SK-N-SH treated with all-trans-retinoic acid at 6 μM for 48 hours (cell line): Measurements from ENCODE around the gene CRIP2.

Source experiments
- ATAC-seq: fragments of 200-7000 bp; cut with Tn5 transposase; 3 replicates; pipeline ENCODE4 v1.9.1; 2020; ENCODE audit warnings: mild to moderate bottlenecking, moderate library complexity
- ARNTL ChIP-seq: fragments of 450-650 bp; formaldehyde crosslinking; IDR thresholded peaks from 2 replicates; pipeline ENCODE4 v1.5.0; 2020; ENCODE audit warnings: low read depth, mild to moderate bottlenecking, moderate library complexity, borderline replicate concordance
- BACH2 ChIP-seq: fragments of 250-450 bp; sonication (Bioruptor Pico); IDR thresholded peaks from 2 replicates; pipeline ENCODE4 v1.9.0; 2021; ENCODE audit warnings: mild to moderate bottlenecking, borderline replicate concordance
- GLIS3 ChIP-seq: fragments of 250-450 bp; sonication (Bioruptor Pico); IDR thresholded peaks from 2 replicates; pipeline ENCODE4 v1.5.0; 2020; ENCODE audit warnings: mild to moderate bottlenecking, moderate library complexity
- PPARA ChIP-seq: fragments of 250-450 bp; sonication (Bioruptor Pico); IDR thresholded peaks from 2 replicates; pipeline ENCODE4 v1.5.0; 2020; ENCODE audit warnings: mild to moderate bottlenecking, borderline replicate concordance
- SNAI2 ChIP-seq: fragments of 250-450 bp; sonication (Bioruptor Pico); IDR thresholded peaks from 2 replicates; pipeline ENCODE4 v1.5.0; 2020; ENCODE audit warnings: mild to moderate bottlenecking, moderate library complexity
- ZC3H10 ChIP-seq: fragments of 250-450 bp; sonication (Bioruptor Pico); IDR thresholded peaks from 2 replicates; pipeline ENCODE4 v1.5.1; 2021; ENCODE audit warnings: mild to moderate bottlenecking, moderate library complexity
- ZNF70 ChIP-seq: fragments of 450-650 bp; formaldehyde crosslinking; IDR thresholded peaks from 2 replicates; pipeline ENCODE4 v1.5.0; 2020; ENCODE audit warnings: mild to moderate bottlenecking, moderate library complexity
- TF ChIP-seq, protein P1 (sequence below): fragments of 250-450 bp; sonication (Bioruptor Pico); IDR thresholded peaks from 2 replicates; pipeline ENCODE4 v1.8.0; 2021; ENCODE audit warnings: low read depth, mild to moderate bottlenecking, moderate library complexity, borderline replicate concordance
- TF ChIP-seq, protein P2 (sequence below): fragments of 250-450 bp; sonication (Bioruptor Pico); IDR thresholded peaks from 2 replicates; pipeline ENCODE4 v1.5.0; 2020; ENCODE audit warnings: mild to moderate bottlenecking, moderate library complexity
- TF ChIP-seq, protein P3 (sequence below): fragments of 250-450 bp; sonication (Bioruptor Pico); IDR thresholded peaks from 2 replicates; pipeline ENCODE4 v1.5.1; 2021; ENCODE audit warnings: mild to moderate bottlenecking, moderate library complexity
- TF ChIP-seq, protein P4 (sequence below): fragments of 250-450 bp; sonication (Bioruptor Pico); IDR thresholded peaks from 2 replicates; pipeline ENCODE4 v1.5.1; 2020; ENCODE audit warnings: low read depth, mild to moderate bottlenecking, moderate library complexity

CRIP2 gene

DNA sequence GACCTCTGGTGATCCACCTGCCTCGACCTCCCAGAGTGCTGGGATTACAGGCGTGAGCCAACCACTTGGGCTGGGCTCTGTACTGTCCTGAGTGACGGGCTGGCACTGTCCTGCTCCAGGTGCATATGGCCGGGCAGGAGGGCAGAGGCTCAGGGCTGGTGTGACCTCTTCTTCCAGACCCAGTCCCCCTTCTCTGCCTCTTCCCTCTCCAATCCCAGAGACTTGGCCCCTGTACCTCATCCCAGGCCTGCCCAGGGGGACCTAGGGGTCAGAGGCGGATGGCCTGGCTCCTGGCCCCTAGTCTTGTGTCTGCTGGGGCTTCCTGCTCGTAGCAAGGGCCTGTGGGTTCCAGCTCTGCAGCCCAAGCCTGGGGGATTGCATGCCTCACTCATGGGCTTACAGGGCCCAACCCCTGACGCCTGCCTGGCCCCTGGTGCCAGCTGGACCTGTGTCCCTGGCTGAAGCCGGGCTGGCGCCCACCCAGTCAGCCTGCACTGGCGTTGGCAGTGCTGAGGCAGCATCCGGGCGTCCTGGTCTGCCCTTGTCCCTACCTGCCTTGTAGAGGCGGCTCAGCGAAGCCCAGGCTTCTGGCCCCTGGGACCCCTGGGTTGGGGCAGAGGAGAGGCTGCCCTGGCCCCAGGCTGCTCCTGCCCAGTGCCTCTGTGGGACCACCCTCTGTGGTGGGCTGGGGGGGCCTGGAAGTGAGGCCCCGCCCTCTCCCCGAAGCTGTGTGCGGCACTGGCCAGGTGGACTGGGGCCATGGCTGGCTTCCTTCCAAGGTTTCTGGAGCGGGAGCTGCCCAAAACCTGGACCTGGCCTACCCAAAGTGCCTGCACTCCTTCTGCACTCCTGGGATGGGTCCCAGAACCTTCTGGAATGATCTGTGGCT lies 20.7 kb downstream of the CRIP2 start (continued):
- TF ChIP-seq, protein P1, sequence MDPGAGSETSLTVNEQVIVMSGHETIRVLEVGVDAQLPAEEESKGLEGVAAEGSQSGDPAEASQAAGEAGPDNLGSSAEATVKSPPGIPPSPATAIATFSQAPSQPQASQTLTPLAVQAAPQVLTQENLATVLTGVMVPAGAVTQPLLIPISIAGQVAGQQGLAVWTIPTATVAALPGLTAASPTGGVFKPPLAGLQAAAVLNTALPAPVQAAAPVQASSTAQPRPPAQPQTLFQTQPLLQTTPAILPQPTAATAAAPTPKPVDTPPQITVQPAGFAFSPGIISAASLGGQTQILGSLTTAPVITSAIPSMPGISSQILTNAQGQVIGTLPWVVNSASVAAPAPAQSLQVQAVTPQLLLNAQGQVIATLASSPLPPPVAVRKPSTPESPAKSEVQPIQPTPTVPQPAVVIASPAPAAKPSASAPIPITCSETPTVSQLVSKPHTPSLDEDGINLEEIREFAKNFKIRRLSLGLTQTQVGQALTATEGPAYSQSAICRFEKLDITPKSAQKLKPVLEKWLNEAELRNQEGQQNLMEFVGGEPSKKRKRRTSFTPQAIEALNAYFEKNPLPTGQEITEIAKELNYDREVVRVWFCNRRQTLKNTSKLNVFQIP (CRISPR knock-in tag) = no peak

DNA sequence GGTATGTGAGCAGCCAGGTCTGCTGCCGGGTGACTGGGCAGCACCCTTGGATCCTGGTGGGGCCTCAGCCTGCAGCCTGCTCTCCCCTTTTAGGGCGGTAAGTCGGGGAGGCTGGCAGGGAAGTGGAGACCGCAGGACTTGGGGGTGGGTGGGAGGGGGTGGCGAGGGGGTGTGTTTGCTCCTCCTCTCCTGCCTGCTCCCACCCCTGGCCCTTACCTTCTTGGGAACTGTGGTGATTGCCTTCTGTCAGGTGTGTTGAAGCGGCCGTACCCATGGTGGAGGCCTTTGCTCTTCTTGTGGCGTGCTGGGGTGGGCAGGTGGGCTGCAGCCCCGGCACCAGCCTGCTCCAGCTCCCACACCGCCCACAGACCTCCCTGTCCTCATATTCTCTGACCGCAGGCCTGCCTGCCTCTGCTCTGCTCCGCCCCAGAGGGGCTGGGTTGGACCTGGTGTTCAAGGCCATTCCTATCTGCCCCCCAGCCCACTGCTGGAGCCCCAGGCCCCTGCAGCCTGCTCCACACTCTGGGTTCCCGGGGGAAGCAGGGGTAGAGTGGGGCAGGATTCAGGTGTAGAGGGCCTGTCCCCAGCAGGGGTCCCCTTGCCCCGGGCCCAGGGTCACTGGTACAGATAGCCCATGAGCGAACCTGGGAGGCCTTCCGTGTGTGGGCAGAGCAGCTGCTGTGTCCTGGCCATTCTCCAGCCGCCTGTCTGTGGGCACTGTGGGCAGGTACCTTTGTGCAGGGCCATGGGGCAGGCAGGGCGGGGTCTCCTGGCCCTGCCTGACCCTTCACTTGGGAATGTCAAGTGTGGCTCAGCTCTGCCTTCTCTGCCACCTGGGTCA lies 21.6 kb downstream of the CRIP2 start:
- no peak for TF ChIP-seq GLIS3 (CRISPR knock-in tag)
- no peak for TF ChIP-seq ARNTL (CRISPR knock-in tag)
- TF ChIP-seq, protein P2, sequence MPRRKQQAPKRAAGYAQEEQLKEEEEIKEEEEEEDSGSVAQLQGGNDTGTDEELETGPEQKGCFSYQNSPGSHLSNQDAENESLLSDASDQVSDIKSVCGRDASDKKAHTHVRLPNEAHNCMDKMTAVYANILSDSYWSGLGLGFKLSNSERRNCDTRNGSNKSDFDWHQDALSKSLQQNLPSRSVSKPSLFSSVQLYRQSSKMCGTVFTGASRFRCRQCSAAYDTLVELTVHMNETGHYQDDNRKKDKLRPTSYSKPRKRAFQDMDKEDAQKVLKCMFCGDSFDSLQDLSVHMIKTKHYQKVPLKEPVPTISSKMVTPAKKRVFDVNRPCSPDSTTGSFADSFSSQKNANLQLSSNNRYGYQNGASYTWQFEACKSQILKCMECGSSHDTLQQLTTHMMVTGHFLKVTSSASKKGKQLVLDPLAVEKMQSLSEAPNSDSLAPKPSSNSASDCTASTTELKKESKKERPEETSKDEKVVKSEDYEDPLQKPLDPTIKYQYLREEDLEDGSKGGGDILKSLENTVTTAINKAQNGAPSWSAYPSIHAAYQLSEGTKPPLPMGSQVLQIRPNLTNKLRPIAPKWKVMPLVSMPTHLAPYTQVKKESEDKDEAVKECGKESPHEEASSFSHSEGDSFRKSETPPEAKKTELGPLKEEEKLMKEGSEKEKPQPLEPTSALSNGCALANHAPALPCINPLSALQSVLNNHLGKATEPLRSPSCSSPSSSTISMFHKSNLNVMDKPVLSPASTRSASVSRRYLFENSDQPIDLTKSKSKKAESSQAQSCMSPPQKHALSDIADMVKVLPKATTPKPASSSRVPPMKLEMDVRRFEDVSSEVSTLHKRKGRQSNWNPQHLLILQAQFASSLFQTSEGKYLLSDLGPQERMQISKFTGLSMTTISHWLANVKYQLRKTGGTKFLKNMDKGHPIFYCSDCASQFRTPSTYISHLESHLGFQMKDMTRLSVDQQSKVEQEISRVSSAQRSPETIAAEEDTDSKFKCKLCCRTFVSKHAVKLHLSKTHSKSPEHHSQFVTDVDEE (CRISPR knock-in tag) = no peak
- no peak for TF ChIP-seq SNAI2 (CRISPR knock-in tag)
- TF ChIP-seq, all 23 proteins: peak for 0
- no peak for ATAC-seq

DNA sequence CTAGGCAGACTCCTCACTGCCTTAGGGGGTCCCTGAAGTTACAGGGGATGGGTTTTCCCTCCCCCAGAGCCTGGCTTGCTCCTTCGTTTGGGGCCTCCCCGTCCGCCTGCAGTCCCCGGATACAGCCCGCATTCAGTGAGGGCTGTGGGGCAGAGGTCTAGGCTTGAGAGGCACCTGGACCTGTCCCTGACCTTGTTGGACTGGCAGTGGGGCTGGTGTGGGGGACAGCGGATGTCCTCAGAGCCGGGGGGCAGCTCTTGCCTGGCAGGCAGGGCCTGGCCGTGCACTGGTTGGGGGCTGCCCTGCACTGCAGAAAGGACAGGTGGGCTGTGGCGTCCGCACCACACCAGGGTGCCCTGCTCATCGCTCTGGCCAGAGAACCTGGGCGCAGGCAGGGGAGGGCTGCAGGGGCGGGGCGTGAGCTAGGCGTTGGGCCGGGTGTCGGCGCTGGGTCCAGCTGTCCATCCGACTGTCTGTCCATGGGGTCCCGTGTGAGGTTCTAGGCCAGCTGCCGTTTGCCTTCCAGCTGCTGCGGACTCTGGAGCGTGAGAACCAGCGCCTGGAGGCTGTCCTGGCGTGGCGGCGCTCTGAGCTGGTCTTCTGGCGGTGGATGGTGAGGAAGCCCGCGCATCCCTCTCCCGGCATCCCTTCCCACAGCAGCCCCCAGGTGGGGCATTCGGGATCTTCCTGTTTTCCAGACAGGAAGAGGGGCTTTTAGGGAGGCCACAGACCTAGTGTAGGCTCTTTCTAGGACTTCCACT lies 22.4 kb downstream of the CRIP2 start:
- no peak for ATAC-seq
- TF ChIP-seq, protein P3, sequence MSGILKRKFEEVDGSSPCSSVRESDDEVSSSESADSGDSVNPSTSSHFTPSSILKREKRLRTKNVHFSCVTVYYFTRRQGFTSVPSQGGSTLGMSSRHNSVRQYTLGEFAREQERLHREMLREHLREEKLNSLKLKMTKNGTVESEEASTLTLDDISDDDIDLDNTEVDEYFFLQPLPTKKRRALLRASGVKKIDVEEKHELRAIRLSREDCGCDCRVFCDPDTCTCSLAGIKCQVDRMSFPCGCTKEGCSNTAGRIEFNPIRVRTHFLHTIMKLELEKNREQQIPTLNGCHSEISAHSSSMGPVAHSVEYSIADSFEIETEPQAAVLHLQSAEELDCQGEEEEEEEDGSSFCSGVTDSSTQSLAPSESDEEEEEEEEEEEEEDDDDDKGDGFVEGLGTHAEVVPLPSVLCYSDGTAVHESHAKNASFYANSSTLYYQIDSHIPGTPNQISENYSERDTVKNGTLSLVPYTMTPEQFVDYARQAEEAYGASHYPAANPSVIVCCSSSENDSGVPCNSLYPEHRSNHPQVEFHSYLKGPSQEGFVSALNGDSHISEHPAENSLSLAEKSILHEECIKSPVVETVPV = no peak
- TF ChIP-seq GLIS3 (CRISPR knock-in tag) = no peak
- TF ChIP-seq ZC3H10 = no peak
- TF ChIP-seq PPARA (CRISPR knock-in tag) = no peak
- no peak for TF ChIP-seq ZNF70 (CRISPR knock-in tag)

DNA sequence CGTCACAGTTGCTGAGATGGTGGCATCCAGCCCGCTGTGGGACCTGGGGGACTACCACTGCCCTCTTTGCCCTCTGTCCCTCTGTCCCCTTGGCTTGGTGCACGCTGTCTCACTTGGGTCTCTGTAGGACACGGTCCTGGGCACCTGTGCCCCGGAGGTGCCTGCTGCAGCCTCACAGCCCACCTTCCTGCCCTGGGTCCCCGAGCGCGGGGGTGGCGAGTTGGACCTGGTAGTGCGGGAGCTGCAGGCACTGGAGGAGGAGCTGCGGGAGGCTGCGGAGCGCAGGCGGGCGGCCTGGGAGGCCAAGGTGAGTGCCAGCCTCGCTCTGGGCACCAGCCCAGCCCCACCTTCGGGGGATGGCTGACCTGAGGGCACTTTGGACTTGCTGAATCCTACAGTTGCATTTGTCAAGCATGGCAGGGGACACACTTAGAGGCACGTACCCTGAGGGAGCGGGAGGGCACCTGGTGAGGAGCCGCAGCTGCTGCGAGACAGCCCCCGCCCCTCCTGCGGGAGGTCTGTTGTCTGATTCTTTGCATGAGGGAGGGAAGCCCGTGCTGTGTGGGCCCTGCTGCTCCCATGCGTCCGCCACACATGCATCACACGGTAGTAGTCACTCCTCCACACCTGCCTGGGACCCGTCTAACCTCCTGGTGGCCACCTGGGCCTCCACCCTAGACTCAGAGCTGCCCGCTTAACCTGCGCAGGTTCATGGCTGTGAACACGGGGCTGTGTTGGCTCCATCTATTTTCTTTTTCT lies 23.2 kb downstream of the CRIP2 start:
- no peak for ATAC-seq
- no peak for TF ChIP-seq ZNF70 (CRISPR knock-in tag)
- TF ChIP-seq, protein P2 (CRISPR knock-in tag) = no peak
- TF ChIP-seq, protein P4, sequence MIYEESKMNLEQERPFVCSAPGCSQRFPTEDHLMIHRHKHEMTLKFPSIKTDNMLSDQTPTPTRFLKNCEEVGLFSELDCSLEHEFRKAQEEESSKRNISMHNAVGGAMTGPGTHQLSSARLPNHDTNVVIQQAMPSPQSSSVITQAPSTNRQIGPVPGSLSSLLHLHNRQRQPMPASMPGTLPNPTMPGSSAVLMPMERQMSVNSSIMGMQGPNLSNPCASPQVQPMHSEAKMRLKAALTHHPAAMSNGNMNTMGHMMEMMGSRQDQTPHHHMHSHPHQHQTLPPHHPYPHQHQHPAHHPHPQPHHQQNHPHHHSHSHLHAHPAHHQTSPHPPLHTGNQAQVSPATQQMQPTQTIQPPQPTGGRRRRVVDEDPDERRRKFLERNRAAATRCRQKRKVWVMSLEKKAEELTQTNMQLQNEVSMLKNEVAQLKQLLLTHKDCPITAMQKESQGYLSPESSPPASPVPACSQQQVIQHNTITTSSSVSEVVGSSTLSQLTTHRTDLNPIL (CRISPR knock-in tag) = no peak
- TF ChIP-seq BACH2 (CRISPR knock-in tag) = no peak
